ENCODE measurements around the gene AQP12B. TPM values are rescaled to one million over a fixed set of nuclear protein-coding genes. Genes with fewer than 3 reads are reported as not detected.

Gene AQP12B
- polyA plus RNA-seq, 1 donor from 2014 or later: not detected

DNA sequence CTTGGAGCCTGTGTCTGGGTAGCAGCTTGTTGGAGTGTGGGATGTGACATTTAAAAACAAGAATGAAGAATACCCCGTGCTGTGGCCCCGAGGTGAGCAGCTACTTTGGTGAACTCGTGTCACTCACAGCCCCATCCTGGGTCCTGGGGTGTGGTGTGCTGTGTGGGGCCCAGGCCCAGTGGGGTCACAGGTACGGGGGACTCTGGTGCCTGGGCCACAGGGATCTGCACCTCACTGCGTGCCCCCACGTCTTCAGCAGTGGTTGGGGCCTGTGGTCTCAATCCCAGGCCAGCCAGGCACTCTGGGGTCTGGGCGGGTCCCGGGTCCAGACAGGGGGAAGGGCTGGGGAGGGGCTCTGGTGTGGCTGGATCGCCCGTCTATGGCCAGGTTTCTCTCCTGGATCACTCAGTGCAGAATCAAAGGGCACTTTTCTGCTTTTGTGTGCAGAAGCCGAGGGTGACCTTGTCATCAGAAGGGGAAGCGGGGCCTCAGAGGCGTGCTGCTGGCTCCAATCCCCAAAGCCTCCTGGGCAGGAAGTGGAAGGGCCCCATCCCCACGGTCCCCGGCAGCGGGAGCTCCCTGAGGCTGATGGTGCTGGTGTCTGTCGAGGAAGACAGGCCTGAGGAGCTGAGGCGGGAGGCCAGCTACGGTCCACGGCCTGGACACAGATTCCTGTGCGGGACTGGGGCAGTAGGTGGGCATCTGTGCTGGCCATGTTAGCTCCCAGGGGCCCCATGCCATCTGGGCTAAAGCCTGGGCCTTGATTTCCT, 56.0 kb downstream of the AQP12B start:
- Histone ChIP-seq H3K4me3 (ENCODE audit: low read length) (no peak overlapping the region), H4K20me1 (ENCODE audit: insufficient read depth) (no peaks in the 10 kb centered on the region), H3K9me3 (ENCODE audit: low read length) (no peaks in the 10 kb centered on the region), H3K36me3 (ENCODE audit: insufficient read depth, low read length) (no peaks in the 10 kb centered on the region), H3K27me3 (ENCODE audit: insufficient read depth, low read depth, low read length) (no peaks in the 10 kb centered on the region), H3F3A (ENCODE audit: insufficient read depth, low read length, poor library complexity, severe bottlenecking) (no peaks in the 10 kb centered on the region), H3K4me2 (ENCODE audit: low read length) (no peak overlapping the region), H2AFZ (ENCODE audit: low read depth, low read length) (no peak overlapping the region), H3K9me2 (ENCODE audit: insufficient read depth, low read length) (no peaks in the 10 kb centered on the region), H3K27ac (ENCODE audit: low read length) (no peak overlapping the region), H3K79me2 (replicated peaks; ENCODE audit: insufficient read depth, low read length) (no peaks in the 10 kb centered on the region), H3K9ac (ENCODE audit: low read length) (no peak overlapping the region)
- TF ChIP-seq RAD21 (conservative IDR thresholded peaks at IDR 0.05): no peak
- TF ChIP-seq SMC3 (conservative IDR thresholded peaks at IDR 0.05; ENCODE audit: poor library complexity): no peak
- TF ChIP-seq TAF1 (IDR thresholded peaks at IDR 0.05; ENCODE audit: low read depth): no peak
- TF ChIP-seq MXI1 (conservative IDR thresholded peaks at IDR 0.05; ENCODE audit: poor library complexity, severe bottlenecking): no peak
- no peak for TF ChIP-seq EZH2 (IDR thresholded peaks at IDR 0.05; ENCODE audit: borderline replicate concordance, insufficient read depth, low read length, poor library complexity, severe bottlenecking)
- TF ChIP-seq, protein P1, sequence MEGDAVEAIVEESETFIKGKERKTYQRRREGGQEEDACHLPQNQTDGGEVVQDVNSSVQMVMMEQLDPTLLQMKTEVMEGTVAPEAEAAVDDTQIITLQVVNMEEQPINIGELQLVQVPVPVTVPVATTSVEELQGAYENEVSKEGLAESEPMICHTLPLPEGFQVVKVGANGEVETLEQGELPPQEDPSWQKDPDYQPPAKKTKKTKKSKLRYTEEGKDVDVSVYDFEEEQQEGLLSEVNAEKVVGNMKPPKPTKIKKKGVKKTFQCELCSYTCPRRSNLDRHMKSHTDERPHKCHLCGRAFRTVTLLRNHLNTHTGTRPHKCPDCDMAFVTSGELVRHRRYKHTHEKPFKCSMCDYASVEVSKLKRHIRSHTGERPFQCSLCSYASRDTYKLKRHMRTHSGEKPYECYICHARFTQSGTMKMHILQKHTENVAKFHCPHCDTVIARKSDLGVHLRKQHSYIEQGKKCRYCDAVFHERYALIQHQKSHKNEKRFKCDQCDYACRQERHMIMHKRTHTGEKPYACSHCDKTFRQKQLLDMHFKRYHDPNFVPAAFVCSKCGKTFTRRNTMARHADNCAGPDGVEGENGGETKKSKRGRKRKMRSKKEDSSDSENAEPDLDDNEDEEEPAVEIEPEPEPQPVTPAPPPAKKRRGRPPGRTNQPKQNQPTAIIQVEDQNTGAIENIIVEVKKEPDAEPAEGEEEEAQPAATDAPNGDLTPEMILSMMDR (IDR thresholded peaks at IDR 0.05; ENCODE audit: poor library complexity, severe bottlenecking): no peak

Small RNAs within 50 kb of the gene (small RNA-seq; reads per million reads assigned to genes)
- gene AC011298.3: 0 reads per million in 3 experiments

Other genes with a start within 250 kb of the AQP12B start
- 74.0 and 101 TPM in 2 replicates for gene GPC1, start 247.2 kb downstream of the AQP12B start, polyA plus RNA-seq
- gene ANKMY1, start 124.9 kb downstream of the AQP12B start, polyA plus RNA-seq: 6.6 and 16.6 TPM in 2 replicates
- 20.3 and 26.6 TPM in 2 replicates for gene DUSP28, start 122.5 kb downstream of the AQP12B start, polyA plus RNA-seq
- 16.1 and 23.3 TPM in 2 replicates for gene RNPEPL1, start 114.4 kb downstream of the AQP12B start, polyA plus RNA-seq
- 120 and 138 TPM in 2 replicates for gene CAPN10, start 96.2 kb downstream of the AQP12B start, polyA plus RNA-seq
- 2.8 and 4.1 TPM in 2 replicates for gene GPR35, start 57.4 kb downstream of the AQP12B start, polyA plus RNA-seq
- gene AQP12A, start 9.0 kb upstream of the AQP12B start, polyA plus RNA-seq: not detected in 2 replicates
- 63.4 and 89.2 TPM in 2 replicates for gene KIF1A, start 137.3 kb upstream of the AQP12B start, polyA plus RNA-seq
- not detected in 2 replicates for gene AGXT, start 185.9 kb upstream of the AQP12B start, polyA plus RNA-seq
- not detected in 2 replicates for gene MAB21L4, start 213.3 kb upstream of the AQP12B start, polyA plus RNA-seq
- 0.09 TPM in 1 of 2 replicates, not detected in the other for gene CROCC2, start 223.5 kb upstream of the AQP12B start, polyA plus RNA-seq